GM23248 (cell line): ENCODE measurements around the gene PDZD7. TPM values are rescaled to one million over a fixed set of nuclear protein-coding genes. Genes with fewer than 3 reads are reported as not detected.

Experiments
- DNase-seq: peaks from one replicate; pipeline ENCODE4 v3.0.0-alpha.2; 2015
- H2AFZ ChIP-seq: fragments of 200-600 bp; sonication (generic); 2 replicates; pipeline ENCODE4 v1.6.1; 2016; ENCODE audit warnings: antibody characterized with exemption
- H3F3A ChIP-seq: fragments of 200-600 bp; sonication (generic); 2 replicates; pipeline ENCODE4 v1.6.1; 2016; ENCODE audit warnings: mild to moderate bottlenecking, antibody characterized with exemption, mixed run types; ENCODE audit not compliant: insufficient read depth
- H3K27ac ChIP-seq: fragments of 200-600 bp; sonication (generic); 2 replicates; pipeline ENCODE4 v1.5.1; 2016; ENCODE audit warnings: mild to moderate bottlenecking
- H3K27me3 ChIP-seq: fragments of 200-600 bp; sonication (generic); replicated peaks from 2 replicates; pipeline ENCODE4 v1.6.1; 2016; ENCODE audit warnings: mild to moderate bottlenecking; ENCODE audit not compliant: insufficient read depth
- H3K36me3 ChIP-seq: fragments of 200-600 bp; sonication (generic); 2 replicates; pipeline ENCODE4 v1.6.1; 2016; ENCODE audit warnings: low read depth, mild to moderate bottlenecking
- H3K4me1 ChIP-seq: fragments of 200-600 bp; sonication (generic); 2 replicates; pipeline ENCODE4 v1.6.1; 2016; ENCODE audit warnings: mild to moderate bottlenecking; ENCODE audit not compliant: insufficient read depth
- H3K4me2 ChIP-seq: fragments of 200-600 bp; sonication (generic); one replicate; pipeline ENCODE4 v1.6.1; 2016; ENCODE audit warnings: mild to moderate bottlenecking; ENCODE audit not compliant: unreplicated experiment
- H3K4me3 ChIP-seq: fragments of 200-600 bp; sonication (generic); 2 replicates; pipeline ENCODE4 v1.5.1; 2016; ENCODE audit warnings: mild to moderate bottlenecking
- H3K79me2 ChIP-seq: fragments of 200-600 bp; sonication (generic); 2 replicates; pipeline ENCODE4 v1.6.1; 2016; ENCODE audit warnings: mild to moderate bottlenecking; ENCODE audit not compliant: insufficient read depth
- H3K9ac ChIP-seq: fragments of 200-600 bp; sonication (generic); 2 replicates; pipeline ENCODE4 v1.6.1; 2016; ENCODE audit warnings: mild to moderate bottlenecking
- H3K9me2 ChIP-seq: fragments of 200-600 bp; sonication (generic); 2 replicates; pipeline ENCODE4 v1.6.1; 2016; ENCODE audit warnings: mixed run types, mild to moderate bottlenecking, moderate library complexity; ENCODE audit not compliant: insufficient read depth
- H3K9me3 ChIP-seq: fragments of 200-600 bp; sonication (generic); one replicate; pipeline ENCODE4 v1.6.1; 2017; ENCODE audit warnings: low read depth
- H4K20me1 ChIP-seq: fragments of 200-600 bp; sonication (generic); 2 replicates; pipeline ENCODE4 v1.6.0; 2016; ENCODE audit not compliant: insufficient read depth
- EZH2 ChIP-seq: fragments of 200-600 bp; sonication (generic); IDR thresholded peaks from 2 replicates; pipeline ENCODE4 v1.6.1; 2018; ENCODE audit warnings: antibody characterized with exemption, mild to moderate bottlenecking; ENCODE audit not compliant: insufficient read depth, poor library complexity, severe bottlenecking
- EZH2phosphoT487 ChIP-seq: fragments of 200-600 bp; sonication (generic); IDR thresholded peaks from 2 replicates; pipeline ENCODE4 v1.6.1; 2018; ENCODE audit warnings: antibody characterized with exemption, moderate library complexity, mild to moderate bottlenecking, low read depth; ENCODE audit not compliant: insufficient read depth
- WGBS, 2 experiments: methylation state at CpG; one replicate each; pipeline ENCODE4 v1.1.6; 2015 to 2017; ENCODE audit warnings: low lambda C conversion rate in 2 of 2, low coverage in 1 of 2; ENCODE audit errors: missing lambda C conversion rate in 2 of 2; 5-methylcytosine and 5-hydroxymethylcytosine counted together
- in situ Hi-C: fragments of 300-500 bp; cut with MboI; formaldehyde crosslinking; loops from 2 replicates; pipeline ENCODE4 v1.15.0; 2020
- polyA plus RNA-seq: library from polyadenylated mRNA; unstranded; fragments of >200 nt; fragmentation: Nextera tagmentation; extraction: Ambion mirVana; gene quantifications from 2 replicates; pipeline ENCODE4 v1.2.1, GENCODE V29; 2016
- total RNA-seq: library from RNA; depleted of rRNA; stranded (reverse); fragments of >200 nt; shearing (Covaris generic); gene quantifications from 2 replicates; pipeline ENCODE4 v1.2.3, GENCODE V29; 2014

PDZD7 gene
- total and polyA plus RNA-seq, 2 experiments from 2014 or later, result 0.54 to 1.1 TPM

- H3F3A ChIP-seq, result peaks cover 20% of the 10 kb centered on the region; the same call in 1 of the 2 replicates
- no peaks in the 10 kb centered on the region for H4K20me1 ChIP-seq
- TF ChIP-seq EZH2, result no peak
- no peak for TF ChIP-seq EZH2phosphoT487
- no peak overlapping the region for H3K4me3 ChIP-seq
- no peak for DNase-seq
- H3K9me2 ChIP-seq, result no peaks in the 10 kb centered on the region
- peaks cover 20% of the 10 kb centered on the region for H3K4me1 ChIP-seq
- H3K9ac ChIP-seq, result no peak overlapping the region
- peaks cover 8% of the 10 kb centered on the region; the same call in 1 of the 2 replicates for H3K79me2 ChIP-seq
- WGBS, 2 experiments, result 89 to 95% methylated on average over 20 to 22 of the region's 22 CpGs
- H3K27me3 ChIP-seq, result no peaks in the 10 kb centered on the region
- in situ Hi-C loops, result no loop called here
- H3K4me2 ChIP-seq, result no peak overlapping the region
- no peak overlapping the region for H3K27ac ChIP-seq
- H3K36me3 ChIP-seq, result peaks cover 13% of the 10 kb centered on the region; the same call in 1 of the 2 replicates
- no peaks in the 10 kb centered on the region for H3K9me3 ChIP-seq
- H2AFZ ChIP-seq, result no peak overlapping the region
These were observed 20.6 kb downstream of the PDZD7 start for GRCh38 chr10:101010329-101010728.

DNA sequence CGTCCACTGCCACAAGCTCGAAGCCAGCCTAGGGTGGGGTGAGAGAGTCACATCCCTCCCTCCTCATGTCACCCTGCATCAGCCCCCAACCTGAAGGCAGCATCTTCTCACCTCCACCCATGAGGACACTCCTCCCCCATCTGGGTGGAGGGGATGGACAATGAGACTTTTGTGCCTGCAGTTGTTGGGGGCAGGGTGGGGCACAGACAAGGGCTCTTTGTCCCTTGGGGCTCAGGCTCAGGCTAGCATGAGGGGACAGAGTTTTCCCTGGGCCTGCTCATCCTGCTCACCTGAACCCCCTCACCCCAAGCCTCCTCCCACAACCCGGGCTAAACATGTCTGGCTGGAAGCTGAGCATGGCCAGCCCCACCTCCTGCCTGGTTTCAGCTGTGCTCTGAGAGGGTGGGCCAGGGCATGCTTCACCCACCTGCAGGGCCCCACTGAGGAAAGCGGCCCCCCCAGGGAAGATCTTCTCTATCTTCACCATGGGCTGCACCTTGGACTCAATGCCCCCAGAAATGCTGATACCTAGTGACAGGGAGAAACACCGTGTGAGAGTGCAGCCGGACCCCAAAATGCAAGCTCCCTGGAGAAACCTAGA, 22.0 kb downstream of the PDZD7 start:
- H3K27ac ChIP-seq, result no peak overlapping the region
- H3K9ac ChIP-seq, result no peak overlapping the region
- H3K9me3 ChIP-seq, result no peaks in the 10 kb centered on the region
- no peaks in the 10 kb centered on the region for H4K20me1 ChIP-seq
- H3K36me3 ChIP-seq, result peaks cover 19% of the 10 kb centered on the region; the same call in 1 of the 2 replicates
- DNase-seq, result no peak
- no peak overlapping the region for H3K4me3 ChIP-seq
- no peak overlapping the region for H3K4me2 ChIP-seq
- peaks cover 22% of the 10 kb centered on the region for H3K79me2 ChIP-seq
- H3F3A ChIP-seq, result peaks cover 13% of the 10 kb centered on the region; the same call in 1 of the 2 replicates
- no peak overlapping the region for H2AFZ ChIP-seq
- no peaks in the 10 kb centered on the region for H3K27me3 ChIP-seq
- WGBS, 2 experiments, result 88 to 91% methylated on average over 5 to 6 of the region's 6 CpGs
- peaks cover 14% of the 10 kb centered on the region; the same call in 1 of the 2 replicates for H3K4me1 ChIP-seq
- in situ Hi-C loops, result no loop called here
- TF ChIP-seq EZH2phosphoT487, result no peak
- no peak for TF ChIP-seq EZH2
- H3K9me2 ChIP-seq, result no peaks in the 10 kb centered on the region

DNA sequence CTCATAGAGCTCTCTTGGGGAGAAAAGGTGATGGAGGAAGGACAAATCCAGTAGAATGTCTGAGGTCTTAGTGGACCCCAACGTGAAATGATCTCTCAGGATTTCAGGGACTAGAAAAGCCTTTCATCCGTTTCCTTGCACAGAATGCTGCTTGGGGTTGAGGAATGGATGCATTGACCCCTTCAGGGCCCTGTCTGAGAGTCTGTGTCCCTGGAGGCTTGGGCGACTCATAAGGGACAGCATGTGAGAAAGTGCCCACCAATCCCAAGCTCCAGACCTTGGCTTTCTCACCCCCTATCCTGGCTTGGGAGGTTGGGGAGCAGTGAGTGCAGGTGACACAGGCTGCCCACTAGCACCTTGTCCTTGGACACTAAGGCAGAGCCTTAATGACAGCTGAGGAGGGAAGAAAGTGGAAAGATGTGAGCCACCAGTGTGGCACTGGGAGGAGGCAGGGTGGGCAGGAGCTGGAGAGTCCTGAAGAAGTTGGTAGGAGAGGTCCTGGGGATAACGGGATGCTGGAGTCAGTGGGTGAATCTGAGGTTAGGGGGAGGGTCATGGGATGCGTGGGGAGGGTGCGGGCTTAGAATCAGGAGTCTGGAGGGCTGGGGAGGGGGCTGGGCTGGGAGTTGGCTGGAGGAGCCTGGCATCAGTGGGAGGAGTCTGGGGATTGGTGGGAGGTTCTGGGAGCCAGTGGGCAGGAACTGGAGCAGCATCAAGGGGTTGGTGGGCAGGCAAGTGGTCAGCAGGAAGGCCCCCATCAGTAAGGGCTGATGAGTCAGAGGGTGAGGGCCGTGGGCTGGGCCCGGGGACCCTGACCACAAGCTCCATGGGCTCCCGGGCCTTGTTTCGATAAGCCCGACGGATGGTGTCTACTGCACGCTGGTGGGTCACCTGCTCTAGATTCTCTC, 22.8 kb downstream of the PDZD7 start:
- Histone ChIP-seq H3K27ac (no peak overlapping the region), H3K4me3 (no peak overlapping the region), H3K36me3 (peaks cover 20% of the 10 kb centered on the region), H4K20me1 (no peaks in the 10 kb centered on the region), H3K9me3 (no peaks in the 10 kb centered on the region), H3F3A (peaks cover 8% of the 10 kb centered on the region; the same call in 1 of the 2 replicates), H2AFZ (no peak overlapping the region), H3K79me2 (peaks cover 30% of the 10 kb centered on the region), H3K4me2 (no peak overlapping the region), H3K9me2 (no peaks in the 10 kb centered on the region), H3K4me1 (peaks cover 9% of the 10 kb centered on the region; the same call in 1 of the 2 replicates), H3K9ac (no peak overlapping the region), H3K27me3 (no peaks in the 10 kb centered on the region)
- in situ Hi-C loops, result no loop called here
- 54 to 71% methylated on average over 6 to 13 of the region's 13 CpGs for WGBS, 2 experiments
- TF ChIP-seq EZH2 (no peak), EZH2phosphoT487 (no peak)
- DNase-seq, result peak; percentile 33

- no peak overlapping the region for H2AFZ ChIP-seq
- H3K27me3 ChIP-seq, result no peaks in the 10 kb centered on the region
- no peak for TF ChIP-seq EZH2phosphoT487
- no peak for TF ChIP-seq EZH2
- peak overlapping the region; percentile 21; the same call in 1 of the 2 replicates for H3K9ac ChIP-seq
- 0 out of 2 replicates have a peak, but pooled peaks cover under 1% of the 10 kb centered on the region for H3F3A ChIP-seq
- H3K9me3 ChIP-seq, result no peaks in the 10 kb centered on the region
- no peak overlapping the region for H3K27ac ChIP-seq
- H3K4me2 ChIP-seq, result no peak overlapping the region
- no peaks in the 10 kb centered on the region for H3K9me2 ChIP-seq
- 0 out of 2 replicates have a peak, but pooled peaks cover 2% of the 10 kb centered on the region for H3K4me1 ChIP-seq
- 50 to 69% methylated on average over 11 of the region's 11 CpGs for WGBS, 2 experiments
- H3K4me3 ChIP-seq, result no peak overlapping the region
- peaks cover 23% of the 10 kb centered on the region for H3K36me3 ChIP-seq
- H3K79me2 ChIP-seq, result peaks cover 39% of the 10 kb centered on the region
- H4K20me1 ChIP-seq, result no peaks in the 10 kb centered on the region
- in situ Hi-C loops, result no loop called here
- DNase-seq, result no peak
These were observed 23.7 kb downstream of the PDZD7 start for GRCh38 chr10:101007099-101007711.
